GM19035 (cell line): ENCODE measurements around the gene GSTO1.

ENCODE experiments used
- ATAC-seq: cut with Tn5 transposase; IDR thresholded peaks from one replicate; pipeline ENCODE4 v1.9.1; 2021; ENCODE audit not compliant: unreplicated experiment

Gene GSTO1

GRCh38 chr10:104250371-104250770 lies 4.3 kb upstream of the GSTO1 start:
- ATAC-seq = no peak

GRCh38 chr10:104251443-104251842 lies 3.2 kb upstream of the GSTO1 start:
- no peak for ATAC-seq

DNA sequence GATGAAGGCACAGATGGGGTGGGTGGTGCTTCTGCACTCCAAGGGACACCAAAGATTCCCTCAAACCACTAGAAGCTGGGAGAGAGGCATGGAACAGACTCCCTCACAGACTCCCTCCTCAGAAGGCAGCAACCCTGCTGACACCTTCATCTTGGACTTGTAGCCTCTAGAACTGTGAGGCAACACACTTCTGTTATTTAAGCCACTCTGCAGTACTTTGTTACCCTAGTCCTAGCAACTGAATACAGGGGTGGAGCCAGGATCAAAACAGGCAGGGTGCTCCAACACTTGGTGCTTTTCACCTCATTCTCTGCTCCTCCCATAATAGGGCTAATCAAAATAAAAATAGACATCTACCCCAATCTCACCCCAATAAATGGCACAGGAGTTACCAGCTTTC lies 2.3 kb upstream of the GSTO1 start:
- no peak for ATAC-seq

- no peak for ATAC-seq
These were observed 1.6 kb upstream of the GSTO1 start for GRCh38 chr10:104253106-104253505.

DNA sequence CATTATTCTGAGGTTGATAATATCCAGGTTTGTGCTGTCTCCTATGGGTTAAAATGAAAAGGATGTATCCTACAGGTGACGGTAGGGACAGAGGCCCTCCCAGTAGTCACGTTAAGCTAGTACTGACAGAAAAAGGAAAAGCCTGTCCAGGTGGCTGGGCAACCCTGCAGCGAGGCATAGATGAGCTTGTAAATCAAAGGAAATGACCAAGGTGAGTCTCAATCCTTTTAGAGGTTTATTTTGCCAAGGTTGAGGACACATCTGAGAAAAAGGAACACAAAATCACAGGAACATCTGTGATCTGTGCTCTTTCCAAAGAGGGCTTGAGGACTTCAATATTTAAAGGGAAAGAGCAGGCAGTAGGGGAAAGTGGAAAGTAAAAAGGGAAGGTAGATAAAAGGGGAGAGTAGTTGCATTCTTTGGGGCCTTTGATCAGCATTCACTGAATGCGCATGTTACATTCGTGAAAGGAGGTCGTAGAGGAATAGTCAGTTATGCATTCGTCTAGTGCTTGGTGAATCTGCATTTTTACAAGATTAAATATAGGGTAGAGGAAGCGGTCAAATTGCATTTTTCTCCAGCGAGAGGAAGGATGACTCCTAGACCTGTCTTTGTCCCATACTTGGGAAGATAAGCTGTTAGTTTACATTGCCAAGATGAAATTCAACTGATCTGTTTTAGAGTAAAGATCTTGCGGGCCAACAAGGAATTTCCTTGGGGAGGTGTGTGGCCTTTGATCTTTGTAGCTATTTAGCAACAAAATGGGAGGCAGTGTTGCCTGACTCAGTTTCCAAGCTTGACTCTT lies 884 bp upstream of the GSTO1 start:
- ATAC-seq = no peak

- ATAC-seq = peak; percentile 37
These were observed 754 bp downstream of the GSTO1 start for GRCh38 chr10:104255311-104255981.

DNA sequence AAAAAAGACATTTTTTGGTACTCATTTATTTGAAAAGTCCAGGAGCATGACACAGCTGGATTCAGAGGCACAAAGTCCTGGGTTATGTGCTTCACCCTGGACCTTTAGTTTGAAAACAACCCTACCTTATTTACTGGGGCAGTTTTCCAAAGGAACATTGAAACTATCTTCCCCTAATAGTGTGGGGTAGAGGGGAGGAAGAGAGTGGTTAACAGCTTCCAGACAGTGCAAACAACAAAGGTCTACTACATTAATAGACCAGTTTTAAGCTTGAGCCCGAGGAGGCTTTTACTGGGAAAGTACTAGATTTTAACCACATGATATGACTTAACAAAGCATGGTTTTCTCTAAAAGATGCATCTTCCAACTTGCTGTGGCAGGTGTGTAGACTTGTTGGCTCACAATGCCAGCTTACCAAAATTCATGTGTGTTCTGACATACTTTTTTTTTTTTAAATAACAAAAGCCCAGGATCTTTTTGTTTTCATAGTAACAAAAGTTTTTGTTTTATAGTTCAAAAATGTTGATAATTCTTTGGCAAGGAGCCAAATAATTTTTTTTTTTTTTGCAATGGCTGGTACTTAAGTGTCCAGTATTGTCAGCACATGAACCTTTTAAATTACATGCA lies 1.8 kb downstream of the GSTO1 start:
- no peak for ATAC-seq

DNA sequence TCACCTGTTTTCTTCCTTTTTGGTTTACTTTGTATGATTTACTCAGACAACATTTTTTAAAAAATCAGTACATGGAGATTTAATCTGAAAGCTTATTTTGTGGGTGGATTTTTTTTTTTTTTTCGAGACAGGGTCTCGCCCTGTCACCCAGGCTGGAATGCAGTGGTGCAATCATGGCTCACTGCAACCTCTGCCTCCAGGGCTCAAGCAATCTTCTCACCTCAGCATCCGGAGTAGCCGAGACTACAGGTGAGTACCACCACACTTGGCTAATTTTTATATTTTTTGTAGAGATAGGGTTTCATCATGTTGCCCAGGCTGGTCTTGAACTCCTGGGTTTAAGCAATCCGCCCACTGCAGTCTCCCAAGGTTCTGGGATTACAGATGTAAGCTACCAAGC lies 2.5 kb downstream of the GSTO1 start:
- ATAC-seq = no peak

DNA sequence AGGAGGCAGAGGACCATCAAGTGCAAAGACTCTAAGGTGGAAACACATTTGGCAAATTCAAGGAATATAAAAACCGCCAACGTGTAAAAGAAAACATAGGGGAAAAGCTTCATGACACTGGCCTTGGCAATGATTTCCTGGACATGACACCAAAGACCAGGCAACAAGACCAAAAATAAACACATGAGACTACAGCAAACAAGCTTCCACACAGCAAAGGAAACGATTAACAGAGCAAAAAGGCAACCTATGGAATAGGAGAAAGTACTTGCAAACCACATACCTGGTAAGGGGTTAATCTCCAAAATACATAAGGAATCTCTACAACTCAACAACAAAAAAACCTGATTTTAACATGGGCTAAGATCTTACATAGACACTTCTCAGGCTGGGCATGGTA lies 3.5 kb downstream of the GSTO1 start:
- no peak for ATAC-seq

GRCh38 chr10:104259456-104259855 lies 4.8 kb downstream of the GSTO1 start:
- no peak for ATAC-seq

DNA sequence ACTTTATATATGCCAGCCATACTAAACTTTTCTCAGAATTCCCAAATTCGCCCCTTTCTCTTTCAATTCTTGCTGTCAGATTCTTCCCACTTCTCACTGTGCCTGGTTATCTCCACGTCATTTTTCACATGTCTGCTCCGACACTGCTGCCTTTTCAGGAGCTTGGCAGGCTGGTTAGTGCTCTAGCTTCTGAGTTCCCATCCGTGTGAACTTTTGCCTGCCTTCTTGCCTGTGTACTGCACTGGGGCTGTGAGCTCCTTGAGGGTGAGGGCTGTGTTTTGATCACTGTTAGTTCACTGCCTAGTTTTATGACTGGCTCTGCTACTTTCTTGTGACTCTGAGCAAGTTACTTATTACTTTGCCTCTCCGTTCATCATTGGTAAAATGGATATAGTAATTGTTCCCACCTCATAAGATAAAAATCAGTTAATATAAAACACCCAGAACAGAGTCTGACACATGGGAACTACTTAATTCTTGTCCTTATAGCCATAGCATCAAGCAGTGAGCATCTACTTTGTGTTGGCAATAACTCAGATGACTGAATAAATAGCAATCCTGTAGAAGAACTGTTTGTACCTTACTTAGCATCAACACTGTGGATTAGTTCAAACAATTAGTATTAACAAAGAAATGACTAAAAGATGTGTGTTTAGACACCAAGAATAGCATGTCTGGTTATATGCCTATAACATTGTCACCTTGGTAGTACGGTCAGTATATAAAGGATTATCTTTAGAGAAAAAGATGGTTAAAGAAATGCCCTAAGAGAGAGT lies 5.5 kb downstream of the GSTO1 start:
- ATAC-seq = no peak

DNA sequence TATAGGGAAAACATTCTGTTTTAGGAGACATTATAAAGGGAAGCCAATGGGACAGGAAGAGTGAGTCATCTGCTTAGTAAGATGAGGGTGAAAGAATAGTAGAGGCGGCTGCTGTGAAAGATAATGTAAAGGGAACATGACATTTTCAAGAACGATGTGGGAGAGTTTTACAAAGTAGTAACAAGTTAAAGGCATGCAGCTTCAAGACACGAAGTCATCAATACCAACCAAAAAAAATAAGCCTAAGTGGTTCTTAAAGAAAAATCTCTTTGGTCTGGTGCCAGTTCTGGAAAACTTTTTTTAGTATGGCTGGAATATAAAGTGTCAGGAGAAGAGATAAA lies 6.1 kb downstream of the GSTO1 start:
- no peak for ATAC-seq

- no peak for ATAC-seq
These were observed 7.4 kb downstream of the GSTO1 start for GRCh38 chr10:104262055-104262454.

DNA sequence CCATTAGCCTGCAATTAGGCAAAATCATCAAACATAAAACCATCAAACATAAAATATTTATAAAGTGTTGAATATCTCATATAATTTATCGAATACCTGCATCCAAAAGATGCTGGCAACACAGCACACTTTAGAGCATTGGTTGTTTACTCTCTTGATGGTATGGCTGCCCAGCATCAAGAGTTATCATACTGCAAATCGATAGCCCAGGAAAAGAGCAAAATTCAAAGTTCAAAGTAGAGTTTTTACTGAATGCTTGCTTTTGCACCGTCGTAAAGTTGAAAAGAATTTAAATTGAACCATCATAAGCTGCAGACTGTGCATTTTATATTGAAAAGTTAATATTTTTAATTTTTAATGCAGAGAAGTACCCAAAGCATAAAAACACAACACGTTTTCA lies 10.1 kb downstream of the GSTO1 start:
- no peak for ATAC-seq

GRCh38 chr10:104267721-104268404 lies 13.2 kb downstream of the GSTO1 start:
- ATAC-seq = no peak

DNA sequence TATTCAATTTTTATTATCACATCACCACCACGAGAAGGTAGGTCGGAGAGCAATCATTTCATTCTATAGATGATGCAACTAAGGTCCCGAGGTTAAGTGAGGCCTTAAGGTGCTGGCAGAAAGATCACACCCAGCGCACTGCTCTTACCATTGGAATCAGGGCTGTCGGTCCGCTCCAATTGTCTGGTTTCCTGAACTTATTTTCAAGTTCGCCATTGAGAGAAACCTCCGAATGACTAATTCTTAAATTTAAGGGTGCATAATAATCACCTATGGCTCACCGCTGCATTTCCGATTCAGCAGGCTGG lies 13.7 kb downstream of the GSTO1 start:
- ATAC-seq = peak; percentile 2

- ATAC-seq = peak; percentile 97
These were observed 14.3 kb downstream of the GSTO1 start, which contains the start of gene GSTO2 for GRCh38 chr10:104268713-104269645. Gene GSTO2, plus strand, starts transcription at chr10:104269184. Its CDS starts 5,732 bp downstream, at chr10:104274916.

DNA sequence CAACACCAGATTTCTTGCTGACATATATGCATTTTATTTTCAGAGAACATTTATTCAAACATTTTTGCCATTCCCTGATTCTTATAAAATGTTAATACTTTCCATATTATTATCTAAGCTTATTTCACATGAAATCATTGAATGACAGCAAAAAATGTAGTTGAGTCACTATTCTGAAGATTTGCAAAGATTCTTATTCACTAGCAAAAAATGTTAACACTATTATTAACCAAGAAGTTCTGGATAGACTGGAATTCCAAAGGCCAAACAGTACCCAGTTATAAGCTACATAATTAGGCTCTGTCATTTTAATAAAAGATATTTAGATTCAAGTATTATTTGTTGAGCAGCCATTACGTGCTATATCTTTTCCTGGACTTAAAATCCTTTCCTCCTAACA lies 18.6 kb downstream of the GSTO1 start:
- ATAC-seq = no peak

- ATAC-seq = no peak
These were observed 19.3 kb downstream of the GSTO1 start for GRCh38 chr10:104273899-104274575.
